ENCODE results near the gene PSMG4. TPM values are rescaled to one million over a fixed set of nuclear protein-coding genes. Genes with fewer than 3 reads are reported as not detected.
"Not testable (repeated sequence)": the region's sequence is repeated elsewhere in the genome, so short reads cannot be mapped to it uniquely, and the experiment has no call there.

Gene PSMG4
- total and polyA plus RNA-seq, 8 donors = 4.0 to 92.7 (median 27.4) TPM

DNA sequence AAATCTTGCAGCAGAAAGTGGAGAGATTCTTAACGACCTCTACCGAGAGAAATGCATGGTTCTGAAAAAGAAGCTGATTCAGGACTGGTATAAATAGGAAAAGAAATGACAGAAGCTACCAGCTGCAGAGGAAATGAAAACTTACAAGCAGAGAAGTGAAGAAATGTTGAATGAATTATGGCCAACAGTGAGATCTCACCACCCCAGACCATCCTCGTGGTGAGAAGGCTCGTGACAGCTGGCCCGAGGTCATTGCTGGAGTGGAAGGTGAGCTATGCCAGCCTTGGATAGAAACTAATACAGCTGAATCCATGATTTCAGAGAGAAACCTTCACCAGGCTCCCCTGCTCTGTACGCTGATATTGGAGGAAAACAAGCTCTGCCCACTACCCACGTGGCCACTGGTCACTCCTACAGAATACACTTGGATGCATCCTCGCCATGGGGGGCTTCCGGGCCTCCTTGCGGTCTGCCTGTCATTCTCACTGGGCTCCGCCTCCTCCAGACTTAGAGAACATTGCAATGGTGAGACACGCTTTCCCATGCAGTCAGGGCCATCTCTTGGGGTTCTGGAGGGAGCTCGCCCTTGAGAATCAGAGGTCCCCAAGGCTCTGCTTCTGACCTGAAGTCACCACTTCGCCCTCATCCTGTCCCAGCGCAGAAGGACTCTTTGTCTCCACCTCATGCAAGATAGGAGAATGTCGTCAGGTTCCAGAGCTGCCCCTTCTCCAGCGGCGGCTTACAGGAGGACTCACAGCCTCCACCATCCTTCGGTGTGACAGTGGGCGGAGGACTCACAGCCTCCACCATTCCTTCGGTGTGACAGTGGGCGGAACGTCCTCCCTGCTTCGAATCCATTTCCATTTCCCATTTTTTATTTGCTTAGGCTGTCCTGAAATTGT lies 20.7 kb upstream of the PSMG4 start:
- Histone ChIP-seq H3K36me3 (no peaks in the 10 kb centered on the region), H3K27me3 (peaks cover 0 to 52% (median 20%) of the 10 kb centered on the region in 3 donors), H3K9me3 (no peaks in the 10 kb centered on the region), H3K4me1 (no peaks in the 10 kb centered on the region), H3K4me3 (no peak overlapping the region), H3K27ac (no peak overlapping the region)
- no peak for DNase-seq
- intact Hi-C loops (cut with DNase I; ENCODE audit: low total_unique reads) = no loop called here
- TF ChIP-seq, protein P1, sequence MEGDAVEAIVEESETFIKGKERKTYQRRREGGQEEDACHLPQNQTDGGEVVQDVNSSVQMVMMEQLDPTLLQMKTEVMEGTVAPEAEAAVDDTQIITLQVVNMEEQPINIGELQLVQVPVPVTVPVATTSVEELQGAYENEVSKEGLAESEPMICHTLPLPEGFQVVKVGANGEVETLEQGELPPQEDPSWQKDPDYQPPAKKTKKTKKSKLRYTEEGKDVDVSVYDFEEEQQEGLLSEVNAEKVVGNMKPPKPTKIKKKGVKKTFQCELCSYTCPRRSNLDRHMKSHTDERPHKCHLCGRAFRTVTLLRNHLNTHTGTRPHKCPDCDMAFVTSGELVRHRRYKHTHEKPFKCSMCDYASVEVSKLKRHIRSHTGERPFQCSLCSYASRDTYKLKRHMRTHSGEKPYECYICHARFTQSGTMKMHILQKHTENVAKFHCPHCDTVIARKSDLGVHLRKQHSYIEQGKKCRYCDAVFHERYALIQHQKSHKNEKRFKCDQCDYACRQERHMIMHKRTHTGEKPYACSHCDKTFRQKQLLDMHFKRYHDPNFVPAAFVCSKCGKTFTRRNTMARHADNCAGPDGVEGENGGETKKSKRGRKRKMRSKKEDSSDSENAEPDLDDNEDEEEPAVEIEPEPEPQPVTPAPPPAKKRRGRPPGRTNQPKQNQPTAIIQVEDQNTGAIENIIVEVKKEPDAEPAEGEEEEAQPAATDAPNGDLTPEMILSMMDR (IDR thresholded peaks at IDR 0.05) = no peak
- no peak for TF ChIP-seq POLR2AphosphoS5 (IDR thresholded peaks at IDR 0.05)
- TF ChIP-seq EP300 (IDR thresholded peaks at IDR 0.05) = no peak
- no peak for TF ChIP-seq POLR2A (IDR thresholded peaks at IDR 0.05)
- WGBS, 5 donors = 79 to 85% (median 85%) methylated on average over 24 of the region's 24 CpGs

DNA sequence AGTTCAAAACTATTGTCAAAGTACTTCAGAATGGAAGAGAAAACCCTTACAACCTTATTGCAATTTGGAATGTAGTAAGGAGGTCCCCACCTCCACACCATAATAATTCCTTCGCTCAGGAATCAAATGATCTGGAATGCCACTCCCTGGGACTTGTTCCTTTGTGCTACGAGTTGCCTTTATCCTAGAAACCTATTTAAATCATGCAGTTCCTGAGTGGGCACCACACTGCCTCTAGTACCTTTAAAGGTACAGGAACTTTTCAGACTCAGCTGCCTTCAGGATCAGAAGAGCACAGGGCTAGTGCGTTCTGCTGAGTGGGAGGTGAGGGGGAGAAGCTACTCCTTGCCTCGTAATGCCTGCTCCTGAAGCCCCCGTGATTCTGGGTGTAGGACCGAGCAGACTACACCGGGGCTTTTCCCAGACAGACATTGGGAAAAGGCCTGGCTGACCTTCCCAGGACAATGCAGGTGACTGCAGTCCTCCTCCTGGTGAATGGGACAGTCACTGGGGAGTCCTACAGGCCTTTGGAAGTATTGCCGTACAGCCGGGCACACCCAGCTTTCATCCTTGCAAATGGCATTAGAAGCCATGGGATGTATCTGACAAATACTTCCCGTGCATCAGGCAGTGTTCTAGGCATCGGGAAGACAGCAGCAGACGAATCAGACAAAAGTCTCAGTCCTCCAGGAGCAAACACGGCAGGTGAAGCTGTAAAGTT lies 19.5 kb upstream of the PSMG4 start:
- Histone ChIP-seq H3K4me3 (no peak overlapping the region), H3K9me3 (no peaks in the 10 kb centered on the region), H3K4me1 (no peaks in the 10 kb centered on the region), H3K27me3 (peaks cover 0 to 40% (median 10%) of the 10 kb centered on the region in 3 donors), H3K36me3 (no peaks in the 10 kb centered on the region), H3K27ac (no peak overlapping the region)
- 74 to 77% (median 76%) methylated on average over 12 to 13 of the region's 13 CpGs for WGBS, 5 donors
- no peak for TF ChIP-seq EP300 (IDR thresholded peaks at IDR 0.05)
- TF ChIP-seq, protein P1 (IDR thresholded peaks at IDR 0.05) = no peak
- TF ChIP-seq POLR2A (IDR thresholded peaks at IDR 0.05) = no peak
- no peak for TF ChIP-seq POLR2AphosphoS5 (IDR thresholded peaks at IDR 0.05)
- DNase-seq = no peak
- intact Hi-C loops (cut with DNase I; ENCODE audit: low total_unique reads) = no loop called here

DNA sequence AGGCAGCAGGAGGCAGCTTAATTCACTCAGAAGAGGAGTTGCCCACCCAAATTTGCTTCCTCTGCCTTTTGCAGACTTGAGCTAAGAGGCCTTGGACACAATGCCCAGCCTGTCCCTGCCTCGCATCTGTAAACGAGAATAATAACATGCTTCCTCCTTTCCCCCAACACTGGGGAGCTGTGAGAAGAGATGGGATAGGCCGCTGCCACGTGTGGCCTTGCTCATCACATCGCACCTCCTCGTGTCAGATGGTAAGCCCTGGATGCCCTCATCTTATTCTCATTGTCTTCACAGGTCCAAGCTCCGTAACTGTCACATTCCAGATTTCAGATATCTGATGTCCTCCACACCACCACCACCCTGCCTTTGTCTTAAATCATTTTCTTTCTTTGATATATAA lies 18.2 kb upstream of the PSMG4 start:
- intact Hi-C loops (cut with DNase I; ENCODE audit: low total_unique reads) = no loop called here
- Histone ChIP-seq H3K27ac (no peak overlapping the region), H3K27me3 (peaks cover 0 to 26% (median under 1%) of the 10 kb centered on the region in 3 donors), H3K4me1 (no peaks in the 10 kb centered on the region), H3K9me3 (no peaks in the 10 kb centered on the region), H3K36me3 (no peaks in the 10 kb centered on the region), H3K4me3 (no peak overlapping the region)
- 73 to 89% (median 83%) methylated on average over 7 of the region's 7 CpGs for WGBS, 5 donors
- DNase-seq = no peak
- no peak for TF ChIP-seq POLR2A (IDR thresholded peaks at IDR 0.05)
- TF ChIP-seq POLR2AphosphoS5 (IDR thresholded peaks at IDR 0.05) = no peak

GRCh38 chr6:3241745-3242144 lies 17.0 kb upstream of the PSMG4 start:
- H3K4me1 ChIP-seq; H3K36me3 ChIP-seq; H3K4me3 ChIP-seq; intact Hi-C loops (cut with DNase I; ENCODE audit: low total_unique reads); DNase-seq; H3K9me3 ChIP-seq; H3K27ac ChIP-seq: not testable (repeated sequence)
- H3K27me3 ChIP-seq = peaks cover 0 to 20% (median 0%) of the 10 kb centered on the region in 3 donors
- 94 to 96% (median 94%) methylated on average over 4 of the region's 4 CpGs for WGBS, 5 donors

DNA sequence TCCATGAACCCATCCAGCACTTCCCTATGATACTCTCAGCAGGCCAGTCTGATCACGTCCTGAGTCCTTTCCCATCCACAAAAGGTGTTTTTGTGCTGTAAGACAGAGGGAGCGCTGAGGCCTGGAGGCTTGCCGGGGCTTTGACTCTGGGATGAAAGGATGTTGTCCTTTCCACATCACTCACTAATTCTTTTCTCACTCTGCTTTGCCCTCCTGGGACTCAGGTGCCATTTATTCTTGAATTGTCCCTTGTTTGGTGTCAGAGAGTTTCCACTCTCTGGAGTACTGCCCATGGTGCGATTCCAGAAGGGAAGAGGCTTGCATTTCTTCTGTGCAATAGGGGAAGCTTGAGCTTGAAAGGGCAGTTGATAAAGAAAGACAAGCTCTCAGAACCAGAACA lies 16.0 kb upstream of the PSMG4 start:
- H3K4me3 ChIP-seq = no peak overlapping the region
- no peaks in the 10 kb centered on the region for H3K36me3 ChIP-seq
- intact Hi-C loops (cut with DNase I; ENCODE audit: low total_unique reads) = no loop called here
- peaks cover 5 to 9% (median 6%) of the 10 kb centered on the region in 4 donors for H3K4me1 ChIP-seq
- no peaks in the 10 kb centered on the region for H3K9me3 ChIP-seq
- DNase-seq = no peak
- H3K27ac ChIP-seq = no peak overlapping the region
- H3K27me3 ChIP-seq = peaks cover 0 to 17% (median 0%) of the 10 kb centered on the region in 3 donors
- WGBS, 5 donors = 89 to 95% (median 92%) methylated on average over 4 of the region's 4 CpGs
- TF ChIP-seq, protein P1 (IDR thresholded peaks at IDR 0.05) = no peak
- TF ChIP-seq EP300 (IDR thresholded peaks at IDR 0.05) (no peak), POLR2AphosphoS5 (IDR thresholded peaks at IDR 0.05) (no peak), POLR2A (IDR thresholded peaks at IDR 0.05) (no peak)

All from stomach (tissue), 9 donors.